PFSK-1 (cell line): ENCODE measurements around the gene ZAP70.

Source experiments
- FOXP2 ChIP-seq: optimal IDR thresholded peaks from 2 replicates; pipeline ENCODE3; 2011; ENCODE audit warnings: borderline replicate concordance, control low read depth, inconsistent platforms; ENCODE audit not compliant: insufficient read depth; ENCODE audit errors: extremely low read length, extremely low read depth
- POLR2AphosphoS5 ChIP-seq: IDR thresholded peaks from 2 replicates; pipeline ENCODE4 v1.6.1; 2012; ENCODE audit warnings: low read depth, mild to moderate bottlenecking, control low read depth, low read length, moderate library complexity
- SIN3A ChIP-seq: IDR thresholded peaks from 2 replicates; pipeline ENCODE4 v1.6.1; 2012; ENCODE audit warnings: mild to moderate bottlenecking, low read length, moderate library complexity, borderline replicate concordance; ENCODE audit not compliant: insufficient read depth
- TAF1 ChIP-seq: IDR thresholded peaks from 2 replicates; pipeline ENCODE4 v1.6.1; 2012; ENCODE audit warnings: low read length, control low read depth, borderline replicate concordance; ENCODE audit not compliant: insufficient read depth
- TF ChIP-seq, protein P1 (sequence below), 2 experiments: IDR thresholded peaks; 2 replicates each; pipeline versions ENCODE4 v1.6.1 to v1.8.0; 2011 to 2012; ENCODE audit warnings: low read depth in 2 of 2, low read length in 2 of 2, control low read depth in 1 of 2, inconsistent platforms in 1 of 2, mild to moderate bottlenecking in 1 of 2, moderate library complexity in 1 of 2; ENCODE audit not compliant: insufficient read depth in 1 of 2

DNA sequence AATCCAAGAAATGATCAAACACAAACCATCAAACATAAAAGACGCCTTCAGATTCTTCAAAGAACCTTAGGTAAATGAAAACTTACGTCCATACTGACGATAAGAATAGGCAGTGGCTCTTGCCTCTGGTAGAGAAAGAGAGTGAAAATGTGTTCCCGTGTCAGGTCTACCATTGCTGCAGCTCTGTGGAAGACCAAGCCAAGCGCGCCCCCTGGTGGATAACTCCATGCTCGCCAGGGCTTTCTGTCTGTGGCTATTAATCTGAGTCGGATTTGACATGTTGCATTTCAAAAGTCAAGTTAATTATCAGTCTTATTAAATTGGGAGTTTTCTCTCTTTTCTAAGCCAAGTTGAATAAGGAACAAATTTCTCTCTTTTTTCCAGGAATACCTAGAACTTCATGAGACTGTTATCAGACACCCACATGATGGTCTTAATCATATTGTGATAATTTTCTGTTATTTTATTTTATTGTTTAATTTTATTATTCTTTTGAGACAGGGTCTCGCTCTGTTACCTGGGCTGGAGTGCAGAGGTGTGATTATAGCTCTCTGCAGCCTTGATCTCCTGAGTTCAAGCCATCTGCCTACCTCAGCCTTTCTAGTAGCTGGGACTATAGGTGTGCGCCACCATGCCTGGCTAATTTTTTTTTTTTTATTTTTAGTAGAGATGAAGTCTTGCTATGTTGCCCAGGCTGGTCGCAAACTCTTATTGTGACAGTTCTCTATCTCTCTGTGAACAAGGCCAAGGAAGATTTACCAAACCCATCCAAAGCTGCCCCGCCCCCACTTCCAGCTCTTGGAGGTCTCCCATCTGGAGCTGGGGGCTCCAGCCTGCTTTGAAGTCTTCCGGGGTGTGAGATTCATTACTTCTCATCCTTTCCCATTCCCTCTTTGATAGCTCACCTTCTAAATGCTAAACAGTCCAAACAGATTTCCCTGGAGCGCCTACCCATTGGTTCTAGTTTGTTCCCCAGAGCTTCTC is 15.8 kb upstream of the ZAP70 start:
- TF ChIP-seq POLR2AphosphoS5 (no peak), TAF1 (no peak), SIN3A (no peak), FOXP2 (no peak)
- TF ChIP-seq, protein P1, sequence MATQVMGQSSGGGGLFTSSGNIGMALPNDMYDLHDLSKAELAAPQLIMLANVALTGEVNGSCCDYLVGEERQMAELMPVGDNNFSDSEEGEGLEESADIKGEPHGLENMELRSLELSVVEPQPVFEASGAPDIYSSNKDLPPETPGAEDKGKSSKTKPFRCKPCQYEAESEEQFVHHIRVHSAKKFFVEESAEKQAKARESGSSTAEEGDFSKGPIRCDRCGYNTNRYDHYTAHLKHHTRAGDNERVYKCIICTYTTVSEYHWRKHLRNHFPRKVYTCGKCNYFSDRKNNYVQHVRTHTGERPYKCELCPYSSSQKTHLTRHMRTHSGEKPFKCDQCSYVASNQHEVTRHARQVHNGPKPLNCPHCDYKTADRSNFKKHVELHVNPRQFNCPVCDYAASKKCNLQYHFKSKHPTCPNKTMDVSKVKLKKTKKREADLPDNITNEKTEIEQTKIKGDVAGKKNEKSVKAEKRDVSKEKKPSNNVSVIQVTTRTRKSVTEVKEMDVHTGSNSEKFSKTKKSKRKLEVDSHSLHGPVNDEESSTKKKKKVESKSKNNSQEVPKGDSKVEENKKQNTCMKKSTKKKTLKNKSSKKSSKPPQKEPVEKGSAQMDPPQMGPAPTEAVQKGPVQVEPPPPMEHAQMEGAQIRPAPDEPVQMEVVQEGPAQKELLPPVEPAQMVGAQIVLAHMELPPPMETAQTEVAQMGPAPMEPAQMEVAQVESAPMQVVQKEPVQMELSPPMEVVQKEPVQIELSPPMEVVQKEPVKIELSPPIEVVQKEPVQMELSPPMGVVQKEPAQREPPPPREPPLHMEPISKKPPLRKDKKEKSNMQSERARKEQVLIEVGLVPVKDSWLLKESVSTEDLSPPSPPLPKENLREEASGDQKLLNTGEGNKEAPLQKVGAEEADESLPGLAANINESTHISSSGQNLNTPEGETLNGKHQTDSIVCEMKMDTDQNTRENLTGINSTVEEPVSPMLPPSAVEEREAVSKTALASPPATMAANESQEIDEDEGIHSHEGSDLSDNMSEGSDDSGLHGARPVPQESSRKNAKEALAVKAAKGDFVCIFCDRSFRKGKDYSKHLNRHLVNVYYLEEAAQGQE (IDR thresholded peaks at IDR 0.05; ENCODE audit: insufficient read depth in 1 of 2, low read depth in 2 of 2, low read length in 2 of 2) = no peak
